ENCODE data around the gene TRIM62. TPM values are rescaled to one million over a fixed set of nuclear protein-coding genes. Genes with fewer than 3 reads are reported as not detected.

TRIM62 gene
- total RNA-seq, 4 donors from 2014 or later = 2.7 to 6.3 (median 3.6) TPM

DNA sequence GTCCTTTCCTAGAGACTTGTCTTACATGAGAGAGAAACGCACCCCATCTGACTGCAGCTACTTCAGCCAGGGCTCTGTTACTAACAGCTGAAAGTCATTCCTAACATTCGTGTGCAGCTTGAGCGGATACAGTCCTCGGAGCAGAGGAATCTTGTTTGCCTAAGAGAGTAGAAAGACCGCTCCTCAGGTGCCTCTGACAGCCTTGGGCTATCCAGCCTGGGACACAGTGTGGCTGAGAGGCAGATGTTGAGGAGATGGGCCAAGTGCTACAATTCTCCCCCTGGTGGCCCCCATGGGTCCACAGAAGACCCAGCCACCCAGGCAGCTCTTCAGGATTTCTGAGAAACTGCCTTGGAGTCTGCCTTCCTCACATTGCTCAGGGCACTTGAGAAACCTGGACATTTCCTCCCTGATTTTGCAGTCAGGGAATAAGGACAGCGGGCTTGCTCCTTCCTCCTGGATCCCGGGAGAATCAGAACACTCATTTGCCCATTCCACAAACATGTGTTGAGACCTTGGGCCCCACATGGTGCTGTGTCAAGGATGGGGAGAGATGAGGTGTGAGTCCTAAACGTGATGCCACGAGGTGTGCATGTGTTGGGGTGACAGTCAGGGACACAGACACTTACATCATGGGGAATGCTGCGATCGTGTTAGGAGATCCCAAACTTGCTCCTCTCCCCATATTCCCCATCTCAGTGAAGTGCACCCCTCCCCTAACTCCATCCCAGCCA is 13.1 kb downstream of the TRIM62 start:
- no peak for DNase-seq (ENCODE audit: low spot score)

DNA sequence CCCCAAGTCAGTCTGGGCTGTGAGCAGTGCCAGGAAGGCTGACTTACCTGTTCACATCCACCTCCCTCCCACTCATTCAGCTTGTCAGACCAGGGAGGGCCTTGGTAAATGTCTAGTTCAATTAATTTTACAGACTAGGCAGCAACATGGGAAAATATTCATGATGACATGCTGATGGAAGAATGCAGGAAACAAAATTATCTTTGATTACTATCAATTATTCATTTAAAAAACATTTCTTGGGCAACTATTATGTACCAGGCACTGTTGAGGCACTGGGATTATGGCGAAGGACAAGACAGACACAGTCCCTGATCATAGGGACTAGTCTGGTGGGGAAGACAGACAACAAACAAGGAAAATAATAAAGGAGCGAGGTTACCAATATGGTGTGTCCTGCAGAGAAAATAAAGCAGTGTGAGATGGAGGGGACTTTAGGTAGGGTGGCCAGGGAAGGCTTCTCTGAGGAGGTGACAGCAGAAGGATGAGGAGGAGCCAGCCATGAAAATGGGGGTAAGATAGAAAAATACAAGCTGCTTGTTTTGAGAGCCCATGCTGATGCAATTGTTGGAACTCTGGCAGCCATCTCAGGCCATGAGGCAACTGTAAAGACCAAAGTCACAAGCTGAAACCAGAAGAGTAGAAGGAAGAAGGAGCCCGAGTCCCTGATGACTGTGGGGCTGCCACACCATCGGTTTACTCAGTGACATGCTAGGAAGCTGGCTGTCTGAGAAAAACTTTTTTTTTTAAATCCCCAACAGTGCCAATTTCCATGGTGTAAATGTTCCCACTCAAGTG is 14.0 kb downstream of the TRIM62 start:
- TF ChIP-seq, protein P1, sequence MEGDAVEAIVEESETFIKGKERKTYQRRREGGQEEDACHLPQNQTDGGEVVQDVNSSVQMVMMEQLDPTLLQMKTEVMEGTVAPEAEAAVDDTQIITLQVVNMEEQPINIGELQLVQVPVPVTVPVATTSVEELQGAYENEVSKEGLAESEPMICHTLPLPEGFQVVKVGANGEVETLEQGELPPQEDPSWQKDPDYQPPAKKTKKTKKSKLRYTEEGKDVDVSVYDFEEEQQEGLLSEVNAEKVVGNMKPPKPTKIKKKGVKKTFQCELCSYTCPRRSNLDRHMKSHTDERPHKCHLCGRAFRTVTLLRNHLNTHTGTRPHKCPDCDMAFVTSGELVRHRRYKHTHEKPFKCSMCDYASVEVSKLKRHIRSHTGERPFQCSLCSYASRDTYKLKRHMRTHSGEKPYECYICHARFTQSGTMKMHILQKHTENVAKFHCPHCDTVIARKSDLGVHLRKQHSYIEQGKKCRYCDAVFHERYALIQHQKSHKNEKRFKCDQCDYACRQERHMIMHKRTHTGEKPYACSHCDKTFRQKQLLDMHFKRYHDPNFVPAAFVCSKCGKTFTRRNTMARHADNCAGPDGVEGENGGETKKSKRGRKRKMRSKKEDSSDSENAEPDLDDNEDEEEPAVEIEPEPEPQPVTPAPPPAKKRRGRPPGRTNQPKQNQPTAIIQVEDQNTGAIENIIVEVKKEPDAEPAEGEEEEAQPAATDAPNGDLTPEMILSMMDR (IDR thresholded peaks at IDR 0.05) = no peak
- ATAC-seq (ENCODE audit: low FRiP score) = no peak
- DNase-seq (ENCODE audit: low spot score) = no peak

More for the DNA sequence above, 13.1 kb downstream of the TRIM62 start:
- TF ChIP-seq, protein P1 (IDR thresholded peaks at IDR 0.05) = no peak
- no peak for ATAC-seq (ENCODE audit: low FRiP score)

DNA sequence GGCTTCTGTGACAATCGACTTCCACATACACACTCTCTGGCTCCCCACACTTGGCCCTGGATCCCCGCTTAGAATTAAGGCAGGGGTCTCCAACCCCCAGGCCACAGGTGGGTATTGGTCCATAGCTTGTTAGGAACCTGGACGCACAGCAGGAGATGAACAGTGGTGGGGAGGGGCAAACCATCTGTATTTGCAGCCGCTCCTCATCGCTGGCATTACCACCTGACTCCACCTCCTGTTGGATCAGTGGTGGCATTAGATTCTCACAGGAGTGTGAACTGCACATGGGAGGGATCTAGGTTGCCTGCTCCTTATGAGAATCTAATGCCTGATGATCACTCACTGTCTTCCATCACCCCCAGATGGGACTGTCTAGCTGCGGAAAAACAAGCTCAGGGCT is 16.0 kb downstream of the TRIM62 start:
- TF ChIP-seq, protein P1 (IDR thresholded peaks at IDR 0.05) = no peak
- DNase-seq (ENCODE audit: low spot score) = no peak
- no peak for ATAC-seq (ENCODE audit: low FRiP score)

DNA sequence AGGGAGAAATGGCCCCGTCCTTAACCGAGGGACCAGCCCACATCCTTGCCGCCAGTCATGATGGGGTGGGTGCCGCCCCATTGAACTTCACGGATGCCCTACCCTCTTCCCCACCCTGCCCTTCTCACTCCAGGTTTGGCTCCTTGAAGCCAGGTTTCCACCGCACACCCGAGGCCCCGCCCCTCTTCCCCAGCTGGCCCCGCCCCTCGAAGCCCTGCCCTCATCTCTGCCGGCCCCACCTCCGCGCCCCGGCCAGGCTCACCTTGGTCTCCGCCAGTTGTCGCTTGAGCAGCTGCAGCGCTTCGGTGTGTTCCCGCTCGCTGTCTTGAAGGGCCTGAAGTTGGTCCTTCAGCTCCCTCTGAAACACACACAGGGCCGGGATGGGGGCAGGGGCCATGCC is 16.6 kb downstream of the TRIM62 start:
- DNase-seq (ENCODE audit: low spot score) (no peak), ATAC-seq (ENCODE audit: low FRiP score) (no peak)
- TF ChIP-seq, protein P1 (IDR thresholded peaks at IDR 0.05) = no peak

DNA sequence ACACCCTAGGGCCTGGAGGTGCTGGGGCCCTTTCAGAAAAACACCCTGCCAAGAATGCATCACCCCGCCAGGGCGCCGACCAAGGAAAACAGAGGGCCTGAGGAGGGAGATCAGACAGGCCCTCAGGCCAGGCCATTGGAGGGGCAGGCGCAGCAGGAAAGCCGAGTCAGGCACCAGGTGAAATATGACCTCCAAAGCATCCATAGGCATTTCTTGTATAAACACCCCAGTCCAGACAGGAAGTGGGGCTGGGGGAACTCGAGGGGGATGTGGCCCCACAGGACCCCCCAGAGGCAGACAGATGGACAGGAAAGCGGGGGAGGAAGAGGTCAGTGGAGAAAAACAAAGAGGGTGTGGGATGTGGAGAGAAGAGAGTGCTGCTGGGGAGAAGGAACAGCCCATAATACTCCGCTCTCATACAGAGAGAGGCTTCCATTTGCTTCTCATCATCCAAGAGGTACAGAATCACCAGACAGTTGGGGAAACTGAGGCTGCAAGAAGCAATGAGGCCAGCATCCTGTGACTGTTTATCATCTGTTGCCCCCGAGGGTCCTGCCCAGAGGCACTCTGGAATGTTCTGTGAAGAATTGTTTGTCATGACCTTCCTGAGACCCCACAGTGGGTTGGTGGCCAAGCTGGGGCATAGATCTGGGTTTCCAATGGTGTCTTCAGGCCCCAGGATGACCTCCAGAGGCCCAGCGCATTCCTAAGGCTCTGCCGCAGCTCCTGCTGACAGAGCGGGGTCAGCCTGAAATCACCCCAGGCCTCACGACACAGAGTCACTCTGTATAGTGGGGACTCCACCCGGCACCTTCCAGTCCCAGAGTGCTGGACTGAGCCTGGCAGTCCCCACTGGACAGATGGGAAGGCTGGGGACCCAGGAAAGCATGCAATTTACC is 18.0 kb downstream of the TRIM62 start:
- ATAC-seq (ENCODE audit: low FRiP score) = no peak

DNA sequence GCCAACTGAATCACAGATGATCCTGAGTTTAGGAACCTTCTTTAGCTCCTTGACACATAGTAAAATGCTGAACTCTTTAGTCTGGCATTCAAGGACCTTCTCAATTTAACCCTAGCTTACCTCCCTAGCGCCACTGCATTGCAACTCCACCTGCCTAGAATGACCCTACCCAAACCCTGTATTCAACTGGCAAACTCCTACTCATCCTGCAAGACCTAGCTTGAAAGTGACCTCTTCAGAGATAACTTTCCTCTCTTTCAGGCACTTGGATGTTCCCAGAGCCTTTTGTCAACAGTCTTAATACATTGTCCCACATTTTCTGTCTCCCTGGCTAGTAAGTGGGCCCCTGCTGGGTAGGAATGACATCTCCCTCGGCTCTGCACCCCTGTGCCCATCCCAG is 19.7 kb downstream of the TRIM62 start:
- TF ChIP-seq, protein P1 (IDR thresholded peaks at IDR 0.05) = no peak
- ATAC-seq (ENCODE audit: low FRiP score) = no peak
- DNase-seq (ENCODE audit: low spot score) = no peak

More for the DNA sequence above, 18.0 kb downstream of the TRIM62 start:
- TF ChIP-seq, protein P1 (IDR thresholded peaks at IDR 0.05) = no peak
- DNase-seq (ENCODE audit: low spot score) = no peak

Data from omental fat pad (tissue), 4 donors.